GM23338 (cell line): ENCODE measurements around the gene STX4. TPM values are rescaled to one million over a fixed set of nuclear protein-coding genes. Genes with fewer than 3 reads are reported as not detected.

Experiments used
- ATAC-seq: fragments of 200-7000 bp; cut with Tn5 transposase; 3 replicates; pipeline ENCODE4 v1.9.1; 2020
- DNase-seq: peaks from one replicate; pipeline ENCODE4 v3.0.0-alpha.2; 2015; ENCODE audit warnings: low spot score
- H2AFZ ChIP-seq: fragments of 200-600 bp; sonication (generic); 2 replicates; pipeline ENCODE4 v1.8.0; 2016; ENCODE audit warnings: antibody characterized with exemption, mild to moderate bottlenecking, moderate library complexity
- H3F3A ChIP-seq: fragments of 200-600 bp; sonication (generic); replicated peaks from 2 replicates; pipeline ENCODE4 v1.8.0; 2017; ENCODE audit warnings: antibody characterized with exemption, mixed run types, low read depth
- H3K27ac ChIP-seq: fragments of 200-600 bp; sonication (generic); 2 replicates; pipeline ENCODE4 v1.6.1; 2016; ENCODE audit warnings: low read depth
- H3K27me3 ChIP-seq: fragments of 200-600 bp; sonication (generic); 2 replicates; pipeline ENCODE4 v1.8.0; 2016; ENCODE audit warnings: mild to moderate bottlenecking, mixed run types, moderate library complexity; ENCODE audit not compliant: insufficient read depth
- H3K36me3 ChIP-seq: fragments of 200-600 bp; sonication (generic); 2 replicates; pipeline ENCODE4 v1.8.0; 2016; ENCODE audit warnings: mild to moderate bottlenecking; ENCODE audit not compliant: insufficient read depth
- H3K4me1 ChIP-seq: fragments of 200-600 bp; sonication (generic); 2 replicates; pipeline ENCODE4 v1.8.0; 2016; ENCODE audit warnings: mild to moderate bottlenecking, moderate library complexity; ENCODE audit not compliant: insufficient read depth
- H3K4me2 ChIP-seq: fragments of 200-600 bp; sonication (generic); 2 replicates; pipeline ENCODE4 v1.7.1; 2017; ENCODE audit warnings: mixed run types
- H3K4me3 ChIP-seq: fragments of 200-600 bp; sonication (generic); 2 replicates; pipeline ENCODE4 v1.6.1; 2016; ENCODE audit warnings: mixed run types
- H3K79me2 ChIP-seq: fragments of 200-600 bp; sonication (generic); replicated peaks from 2 replicates; pipeline ENCODE4 v1.8.0; 2017; ENCODE audit warnings: mild to moderate bottlenecking; ENCODE audit not compliant: insufficient read depth
- H3K9me2 ChIP-seq: fragments of 200-600 bp; sonication (generic); 2 replicates; pipeline ENCODE4 v1.8.0; 2017; ENCODE audit not compliant: insufficient read depth
- H4K20me1 ChIP-seq: fragments of 200-600 bp; sonication (generic); replicated peaks from 2 replicates; pipeline ENCODE4 v1.8.0; 2017; ENCODE audit warnings: mild to moderate bottlenecking; ENCODE audit not compliant: insufficient read depth
- H3K27ac Mint-ChIP-seq: 2 replicates; pipeline ENCODE4 v1.8.0; 2020; ENCODE audit warnings: inconsistent platforms, mild to moderate bottlenecking, moderate library complexity, mixed read lengths
- H3K27me3 Mint-ChIP-seq: 3 replicates; pipeline ENCODE4 v1.8.0; 2022; ENCODE audit warnings: low read depth, mild to moderate bottlenecking, moderate library complexity, mixed read lengths, inconsistent platforms; ENCODE audit not compliant: insufficient read depth, poor library complexity
- H3K36me3 Mint-ChIP-seq: 3 replicates; pipeline ENCODE4 v1.8.0; 2021; ENCODE audit warnings: low read depth, mild to moderate bottlenecking, inconsistent platforms, moderate library complexity, mixed read lengths
- H3K4me1 Mint-ChIP-seq: 3 replicates; pipeline ENCODE4 v1.8.0; 2020; ENCODE audit warnings: mild to moderate bottlenecking, inconsistent platforms, mixed read lengths
- H3K4me3 Mint-ChIP-seq: 3 replicates; pipeline ENCODE4 v1.8.0; 2021; ENCODE audit warnings: moderate library complexity, mild to moderate bottlenecking, inconsistent platforms, mixed read lengths
- H3K9me3 Mint-ChIP-seq: 3 replicates; pipeline ENCODE4 v1.8.0; 2020; ENCODE audit warnings: moderate library complexity, mild to moderate bottlenecking, inconsistent platforms, mixed read lengths
- CREB1 ChIP-seq: fragments of 250-450 bp; sonication (Bioruptor Pico); IDR thresholded peaks from 2 replicates; pipeline ENCODE4 v1.5.0; 2020; ENCODE audit warnings: low read depth, mild to moderate bottlenecking, moderate library complexity
- CTCF ChIP-seq, 2 experiments: fragments of 200-600 bp in 1 of 2; sonication (generic) in 1 of 2; conservative IDR thresholded peaks; 2 replicates each; pipeline versions ENCODE4 v1.5.1 to v1.6.1; 2016 to 2017; ENCODE audit warnings: antibody characterized with exemption in 2 of 2, low read depth in 2 of 2, mild to moderate bottlenecking in 2 of 2, moderate library complexity in 1 of 2
- ETS1 ChIP-seq: IDR thresholded peaks from 2 replicates; pipeline ENCODE4 v1.6.1; 2016; ENCODE audit warnings: antibody characterized with exemption
- EZH2 ChIP-seq: fragments of 200-600 bp; sonication (generic); IDR thresholded peaks from one replicate; pipeline ENCODE4 v1.8.0; 2017; ENCODE audit warnings: antibody characterized with exemption, mild to moderate bottlenecking, low read depth; ENCODE audit not compliant: unreplicated experiment
- EZH2phosphoT487 ChIP-seq: fragments of 200-600 bp; sonication (generic); IDR thresholded peaks from one replicate; pipeline ENCODE4 v1.8.1; 2018; ENCODE audit warnings: antibody characterized with exemption; ENCODE audit not compliant: unreplicated experiment
- NANOG ChIP-seq: IDR thresholded peaks from 2 replicates; pipeline ENCODE4 v1.6.1; 2016; ENCODE audit warnings: antibody characterized with exemption, borderline replicate concordance
- POLR2AphosphoS5 ChIP-seq: IDR thresholded peaks from 2 replicates; pipeline ENCODE4 v1.6.1; 2016; ENCODE audit warnings: antibody characterized with exemption, low read depth
- REST ChIP-seq: IDR thresholded peaks from one replicate; pipeline ENCODE4 v1.6.1; 2018; ENCODE audit warnings: antibody characterized with exemption; ENCODE audit not compliant: unreplicated experiment
- STAT1 ChIP-seq: IDR thresholded peaks from one replicate; pipeline ENCODE4 v1.6.1; 2016; ENCODE audit warnings: antibody characterized with exemption; ENCODE audit not compliant: unreplicated experiment
- ZNF114 ChIP-seq: fragments of 250-450 bp; sonication (Bioruptor Pico); IDR thresholded peaks from 2 replicates; pipeline ENCODE4 v1.5.0; 2020; ENCODE audit warnings: mild to moderate bottlenecking, moderate library complexity
- ZNF331 ChIP-seq: fragments of 250-450 bp; sonication (Bioruptor Pico); IDR thresholded peaks from 2 replicates; pipeline ENCODE4 v1.5.0; 2020; ENCODE audit warnings: low read depth, mild to moderate bottlenecking, moderate library complexity
- polyA plus RNA-seq: library from polyadenylated mRNA; unstranded; fragments of >200 nt; fragmentation: Nextera tagmentation; extraction: Ambion mirVana; gene quantifications from 2 replicates; pipeline ENCODE4 v1.2.1, GENCODE V29; 2016
- total RNA-seq: library from RNA; depleted of rRNA; stranded (reverse); fragments of >200 nt; shearing (Covaris generic); gene quantifications from 2 replicates; pipeline ENCODE4 v1.2.3, GENCODE V29; 2014

STX4 gene
- total and polyA plus RNA-seq, 2 experiments from 2014 or later: 13.0 to 39.3 TPM

- Histone ChIP-seq H3K4me3 (peak overlapping the region; percentile 90), H2AFZ (peak overlapping the region; percentile 98), H3K36me3 (peaks cover 4% of the 10 kb centered on the region; the same call in 1 of the 2 replicates), H3K4me2 (peak overlapping the region; percentile 84), H3K9me2 (no peaks in the 10 kb centered on the region), H3K4me1 (peaks cover 14% of the 10 kb centered on the region), H3K79me2 (peaks cover 70% of the 10 kb centered on the region), H3K27me3 (no peaks in the 10 kb centered on the region), H3K27ac (0 out of 2 replicates have a peak overlapping the region, but pooled peaks have one; percentile 76), H3F3A (no peaks in the 10 kb centered on the region), H4K20me1 (no peaks in the 10 kb centered on the region; the same call in 1 of the 2 replicates)
- ATAC-seq (no peak), DNase-seq (peak; percentile 30)
- H3K27me3 Mint-ChIP-seq: peaks cover 6% of the 10 kb centered on the region
- TF ChIP-seq ZNF331: no peak
- TF ChIP-seq CREB1 (CRISPR knock-in tag): no peak
- TF ChIP-seq ETS1: no peak
- no peak for TF ChIP-seq POLR2AphosphoS5
- TF ChIP-seq REST: no peak
- no peak for TF ChIP-seq EZH2phosphoT487
- no peak for TF ChIP-seq CTCF (conservative IDR thresholded peaks at IDR 0.05; ENCODE audit: low read depth in 2 of 2)
- TF ChIP-seq STAT1: no peak
- TF ChIP-seq ZNF114: no peak
- no peak for TF ChIP-seq EZH2
- no peak for TF ChIP-seq NANOG
- peak overlapping the region; percentile 96 for H3K27ac Mint-ChIP-seq
- peaks cover 15% of the 10 kb centered on the region for H3K36me3 Mint-ChIP-seq
- H3K9me3 Mint-ChIP-seq: no peaks in the 10 kb centered on the region; the same call in 2 of the 3 replicates
- peak overlapping the region; percentile 99 for H3K4me3 Mint-ChIP-seq
- H3K4me1 Mint-ChIP-seq: peaks cover 19% of the 10 kb centered on the region
Observed at GRCh38 chr16:31072540-31073141, 39.3 kb downstream of the STX4 start.
